ENCODE measurements around the gene CDKL4.
"Not testable (repeated sequence)": the region's sequence is repeated elsewhere in the genome, so short reads cannot be mapped to it uniquely, and the experiment has no call there.

Gene CDKL4

GRCh38 chr2:39228413-39229209, 15.2 kb downstream of the CDKL4 start:
- no peak for DNase-seq

DNA sequence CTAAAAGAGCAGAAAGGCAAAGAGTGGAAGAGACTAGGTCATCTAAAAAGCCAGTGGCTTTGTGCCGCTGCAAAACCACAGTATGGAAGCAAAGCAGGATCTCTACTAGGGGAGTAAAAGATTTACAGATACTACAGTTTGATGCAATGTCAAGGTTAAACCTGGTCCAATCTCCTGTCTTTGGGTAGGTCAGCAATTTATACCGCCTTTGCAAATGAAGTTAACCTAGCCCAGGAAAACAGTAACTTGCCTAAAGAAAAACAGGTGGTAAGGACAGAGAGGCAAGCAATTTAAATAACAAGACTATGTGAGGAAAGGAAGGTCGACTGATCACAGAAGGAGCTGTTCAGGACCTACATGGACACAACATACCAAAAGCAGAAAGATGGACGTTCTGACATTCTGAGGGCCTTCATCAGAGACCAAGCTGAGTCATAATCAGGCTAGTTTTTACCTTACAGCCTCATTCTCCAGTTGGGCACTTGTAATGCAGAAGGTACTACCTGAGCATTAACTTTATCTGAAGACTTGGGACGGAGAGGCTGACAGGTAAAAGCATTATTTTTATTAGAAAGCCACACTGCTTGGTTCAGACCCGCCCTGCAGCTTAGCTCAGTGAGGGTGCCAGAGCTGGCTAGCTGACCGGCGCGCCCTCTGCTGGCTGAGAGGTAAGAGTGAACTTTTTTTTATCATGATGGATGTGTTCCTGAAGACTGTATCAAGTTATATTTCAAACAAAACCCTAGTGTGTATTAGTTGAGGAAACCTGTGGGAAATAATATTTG, 15.9 kb downstream of the CDKL4 start:
- DNase-seq: peak; percentile 28

DNA sequence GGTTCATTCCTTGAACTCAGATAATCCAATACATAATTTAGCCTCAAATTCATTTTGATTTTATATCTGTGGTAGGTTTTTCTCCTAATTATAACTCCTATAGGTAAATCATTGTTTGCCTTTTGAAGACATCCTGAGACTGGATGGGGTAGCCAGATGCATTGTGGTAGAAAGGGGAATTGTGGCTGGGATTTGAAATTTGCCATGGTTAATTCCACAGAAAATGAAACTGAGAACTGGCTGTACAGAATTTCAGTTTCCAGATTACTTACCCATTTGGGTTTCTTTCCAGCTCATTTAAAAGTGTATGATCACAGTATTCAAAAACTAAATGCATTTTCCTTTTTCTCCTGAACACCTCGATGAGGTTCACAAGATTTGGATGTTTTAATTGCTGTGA, 18.2 kb downstream of the CDKL4 start:
- DNase-seq: no peak

- DNase-seq: no peak
Observed at GRCh38 chr2:39223909-39224308, 19.9 kb downstream of the CDKL4 start.

DNA sequence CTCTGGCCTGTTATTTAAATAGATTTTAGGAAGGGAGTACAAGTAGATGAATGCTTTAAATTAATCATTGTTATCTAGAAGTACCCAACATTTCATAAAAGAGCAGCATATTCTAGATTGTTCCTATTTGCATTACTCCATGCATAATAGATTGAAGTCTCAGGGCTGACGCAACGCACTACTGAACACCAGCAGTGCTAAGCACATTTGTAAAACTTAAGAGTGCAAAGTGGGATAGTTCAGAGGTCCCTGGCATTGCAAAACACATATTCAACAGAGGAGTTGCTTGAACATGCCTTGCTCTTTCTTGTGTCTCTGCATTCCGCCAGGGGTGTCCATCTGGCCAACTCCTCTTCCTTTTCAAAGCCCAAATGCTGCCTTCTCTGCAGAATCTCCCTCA, 22.3 kb downstream of the CDKL4 start:
- DNase-seq: no peak

DNA sequence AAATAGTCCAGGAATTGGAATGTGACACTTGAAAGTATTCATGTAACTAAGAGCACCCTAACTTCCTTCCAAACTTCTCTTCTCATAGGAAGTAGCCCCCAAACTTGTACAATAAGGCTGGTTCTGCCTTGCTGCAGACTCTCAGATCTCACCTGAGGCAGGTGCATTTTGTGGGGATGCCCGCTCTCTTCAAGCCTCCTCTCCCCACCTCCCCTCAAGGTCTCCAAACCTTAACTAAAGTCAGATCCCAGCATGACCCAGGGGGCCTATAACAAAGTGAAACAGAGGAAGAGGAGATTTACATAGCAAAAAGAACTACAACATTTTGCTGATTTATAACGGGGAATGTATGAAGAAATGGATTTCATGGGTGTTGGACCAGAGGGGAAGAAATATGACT, 23.6 kb downstream of the CDKL4 start:
- no peak for DNase-seq

- no peak for DNase-seq
Observed at GRCh38 chr2:39218391-39218790, 25.4 kb downstream of the CDKL4 start.

DNA sequence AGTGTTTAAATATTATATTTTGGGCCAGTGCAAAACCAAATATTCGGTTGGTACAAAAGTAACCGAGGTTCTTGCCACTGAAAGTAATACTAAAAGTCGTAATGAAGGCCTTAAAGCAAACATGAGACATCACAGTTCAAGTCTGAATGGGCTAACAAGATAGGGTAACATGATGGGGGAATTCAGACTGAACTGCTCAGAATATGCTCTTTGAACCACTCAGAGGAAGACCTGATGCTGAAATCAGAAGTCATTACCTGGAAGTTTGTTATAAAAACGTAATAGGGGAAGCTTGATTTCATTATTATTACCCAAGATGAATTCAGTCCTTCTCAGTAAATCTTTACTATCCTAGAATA, 26.6 kb downstream of the CDKL4 start:
- no peak for DNase-seq

DNA sequence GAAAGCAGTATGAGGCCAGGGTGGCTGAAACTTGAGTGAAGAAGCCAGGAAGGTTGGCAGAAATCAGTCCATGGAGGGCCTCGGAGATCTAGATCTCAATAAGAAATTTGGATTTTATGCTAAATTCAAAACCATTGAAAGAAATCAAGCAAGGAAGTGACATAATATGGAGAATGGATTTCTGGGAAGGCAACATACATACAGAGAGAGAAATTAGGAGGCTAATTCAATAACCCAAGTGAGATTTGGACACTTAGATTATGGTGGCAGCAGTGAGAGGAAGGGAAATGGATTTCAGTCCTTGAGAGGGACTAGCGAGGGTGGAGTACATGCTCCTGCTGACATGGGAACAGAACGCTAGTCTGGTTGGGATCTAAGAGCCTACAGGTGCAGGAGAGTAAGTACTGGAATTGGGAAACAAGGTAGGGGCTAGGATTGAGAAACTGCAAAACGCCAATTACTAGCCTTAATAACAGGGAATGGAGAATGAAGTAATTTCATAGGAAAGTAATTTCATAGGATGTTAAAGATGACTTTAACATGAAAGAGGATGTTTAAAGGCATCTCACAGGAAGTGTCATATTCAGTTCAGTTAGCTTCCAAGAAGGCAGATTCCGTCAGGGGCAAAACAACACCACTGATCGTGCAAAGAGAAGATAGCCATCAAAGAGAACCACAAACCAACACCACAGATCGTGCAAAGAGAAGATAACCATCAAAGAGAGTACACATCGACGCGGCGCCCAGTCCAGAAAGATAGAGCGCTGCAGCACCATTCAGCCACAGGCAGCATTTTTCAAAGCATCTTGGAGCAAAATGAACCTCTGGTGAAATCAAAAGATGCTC, 27.2 kb downstream of the CDKL4 start:
- no peak for DNase-seq

DNA sequence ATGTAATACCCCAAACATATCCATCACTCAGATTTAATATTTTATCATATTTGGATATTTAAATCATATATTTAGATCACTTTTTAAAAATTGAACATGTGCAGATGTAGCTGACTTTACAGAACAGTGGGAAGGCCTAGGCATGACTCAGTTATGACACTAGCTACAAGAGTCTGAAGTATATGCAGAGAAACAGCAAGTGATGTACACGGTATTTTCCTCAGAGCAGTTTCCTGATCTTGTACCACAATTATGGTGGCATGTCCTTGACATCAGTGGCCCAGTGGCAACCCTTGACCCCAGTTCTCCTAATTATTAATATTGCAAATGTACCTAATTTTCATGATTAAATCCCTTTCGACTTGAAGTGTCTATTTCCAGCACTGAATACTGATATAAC, 28.2 kb downstream of the CDKL4 start:
- DNase-seq: no peak

DNA sequence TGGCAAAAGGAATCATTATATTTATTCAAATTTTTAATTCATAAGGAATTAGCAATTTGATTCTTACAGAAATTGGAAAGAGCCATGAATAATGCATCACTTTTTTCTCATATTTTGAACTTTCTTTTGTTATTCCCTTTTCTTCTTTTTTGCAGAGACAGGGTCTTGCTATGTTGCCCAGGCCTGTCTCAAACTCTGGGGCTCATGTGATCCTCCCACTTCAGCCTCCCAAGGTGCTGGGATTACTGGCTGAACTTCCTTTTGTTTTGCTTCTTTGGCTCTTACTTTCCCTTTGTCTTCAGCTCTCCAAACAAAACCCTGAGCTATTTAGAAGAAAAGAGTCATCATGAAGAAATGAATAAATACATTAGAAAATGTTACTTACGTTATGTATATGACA, 30.8 kb downstream of the CDKL4 start:
- DNase-seq: no peak

- DNase-seq: no peak
Observed at GRCh38 chr2:39210846-39211245, 32.9 kb downstream of the CDKL4 start.

GRCh38 chr2:39203382-39203781, 40.4 kb downstream of the CDKL4 start:
- DNase-seq: no peak

DNA sequence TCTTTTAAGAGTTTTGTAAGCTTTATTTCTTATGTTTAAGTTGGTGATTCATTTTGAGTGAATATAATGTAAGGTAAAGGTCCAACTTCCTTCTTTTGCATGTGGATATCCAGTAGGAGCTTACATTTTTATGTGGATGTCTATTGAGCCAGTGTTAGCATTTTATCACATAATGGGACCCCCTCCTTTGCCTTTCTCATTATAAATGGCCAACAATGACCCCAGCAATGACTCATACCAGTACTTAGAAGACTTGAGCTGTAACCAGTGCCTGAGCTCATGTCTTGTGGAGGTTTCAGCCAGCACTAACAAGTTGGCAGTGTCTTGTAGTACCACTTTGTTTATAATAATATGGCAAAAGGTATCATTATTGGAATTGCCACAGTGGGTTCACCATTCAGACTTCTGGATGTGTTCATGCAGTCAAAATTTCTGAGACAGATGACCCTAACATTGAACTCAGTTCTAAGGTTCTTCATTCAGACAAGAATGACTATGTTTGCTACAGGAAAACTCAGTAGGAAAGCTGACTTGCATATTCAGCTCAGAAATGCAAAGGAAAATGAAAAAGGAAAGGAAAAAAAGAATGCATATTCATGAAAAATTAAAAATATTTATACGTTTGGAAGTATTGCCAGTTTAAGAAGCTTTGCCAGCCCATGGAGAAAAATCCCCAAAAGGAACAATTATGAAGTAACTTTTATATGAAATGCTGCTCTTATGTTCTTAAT, 41.0 kb downstream of the CDKL4 start:
- DNase-seq: no peak

DNA sequence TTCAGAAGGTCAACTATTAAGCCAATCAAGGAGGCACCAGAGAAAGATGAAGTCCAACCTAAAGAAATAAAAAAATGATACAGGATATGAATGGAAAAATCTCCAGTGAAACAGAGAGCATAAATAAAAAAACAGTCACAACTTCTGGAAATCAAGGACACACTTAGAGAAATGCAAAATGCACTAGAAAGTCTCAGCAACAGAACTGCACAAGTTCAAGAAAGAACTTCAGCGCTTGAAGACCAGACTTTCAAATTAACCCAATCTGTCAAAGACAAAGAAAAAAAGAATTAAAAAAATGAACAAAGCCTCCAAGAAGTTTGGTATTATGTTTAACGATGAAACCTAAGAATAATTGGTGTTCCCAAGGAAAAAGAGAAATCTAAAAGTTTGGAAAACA, 46.8 kb downstream of the CDKL4 start:
- DNase-seq: not testable (repeated sequence)

DNA sequence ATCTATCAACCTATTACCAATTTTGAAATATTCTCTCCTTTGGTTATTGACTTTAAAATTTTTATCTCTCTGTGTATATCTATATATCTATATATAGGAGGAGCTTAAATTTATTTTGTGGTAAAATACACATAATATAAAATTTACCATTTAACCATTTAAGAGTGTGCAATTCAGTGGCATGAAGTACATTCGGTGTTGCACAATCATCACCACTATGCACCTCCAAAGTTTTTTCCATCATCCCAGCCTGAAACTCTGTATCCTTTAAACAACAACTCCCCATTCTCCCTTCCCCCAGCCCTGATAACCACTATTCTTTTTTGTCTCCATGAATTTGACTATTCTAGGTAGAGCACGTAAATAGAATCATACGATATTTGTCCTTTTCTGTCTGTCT, 49.1 kb downstream of the CDKL4 start:
- no peak for DNase-seq

- no peak for DNase-seq
Observed at GRCh38 chr2:39188960-39189494, 54.7 kb downstream of the CDKL4 start.

- no peak for DNase-seq
Observed at GRCh38 chr2:39183673-39184072, 60.1 kb downstream of the CDKL4 start.

GRCh38 chr2:39181297-39181696, 62.5 kb downstream of the CDKL4 start:
- no peak for DNase-seq

- DNase-seq: no peak
Observed at GRCh38 chr2:39179974-39180960, 63.5 kb downstream of the CDKL4 start.

GRCh38 chr2:39178756-39179155, 65.0 kb downstream of the CDKL4 start:
- DNase-seq: no peak
